HCT116 (cell line): ENCODE results near the gene CHRNB2. TPM values are rescaled to one million over a fixed set of nuclear protein-coding genes. Genes with fewer than 3 reads are reported as not detected.

ENCODE experiments used
- ATAC-seq: fragments of 200-7000 bp; cut with Tn5 transposase; 2 replicates; pipeline ENCODE4 v1.9.1; 2020; ENCODE audit warnings: mild to moderate bottlenecking, moderate library complexity
- BruUV-seq: library from RNA; stranded (reverse); fragments of 400-500 nt; replicated peaks from 2 replicates; lab custom pipeline; 2021; lab: Mats Ljungman, UMichigan
- CTCF ChIA-PET: fragments of 300-600 bp; sonication (Branson Sonifier 250); formaldehyde crosslinking; loops from one replicate; lab custom pipeline; 2021; ENCODE audit warnings: antibody characterized with exemption; lab: Charles Lee
- POLR2A ChIA-PET: fragments of 300-600, 350-600 bp; sonication (Branson Sonifier 250); formaldehyde crosslinking; loops from one replicate; lab custom pipeline; 2021; ENCODE audit warnings: antibody characterized with exemption; lab: Charles Lee
- RAD21 ChIA-PET, 2 experiments: fragments of 300-600 bp; sonication (Branson Sonifier 250); formaldehyde crosslinking; loops; one replicate each; lab custom pipeline; 2023; ENCODE audit warnings: low total read pairs in 2 of 2; ENCODE audit not compliant: uncharacterized antibody in 2 of 2, unreplicated experiment in 2 of 2, low non-redundant PET in 1 of 2; lab: Charles Lee
- DNase-seq: peaks from one replicate; pipeline ENCODE4 v3.0.0-alpha.2; 2010; ENCODE audit warnings: low read depth, low spot score
- H2AFZ ChIP-seq: fragments of 200-600 bp; shearing (Covaris generic), sonication (generic); 2 replicates; pipeline ENCODE4 v1.6.1; 2017; ENCODE audit warnings: low read depth, mixed run types, mixed read lengths, antibody characterized with exemption, low read length; ENCODE audit not compliant: poor library complexity, severe bottlenecking
- H3K27ac ChIP-seq: 2 replicates; pipeline ENCODE4 v1.5.1; 2012; ENCODE audit warnings: low read depth, low read length
- H3K27me3 ChIP-seq: fragments of 200-600 bp; sonication (generic); 2 replicates; pipeline ENCODE4 v1.6.1; 2016; ENCODE audit warnings: mixed run types, low read length, mixed read lengths; ENCODE audit not compliant: insufficient read depth
- H3K36me3 ChIP-seq, 2 experiments: fragments of 200-500 bp in 1 of 2; fragments of 200-600 bp in 1 of 2; sonication (Bioruptor generic) in 1 of 2; sonication (generic) in 1 of 2; 2 replicates each; pipeline versions ENCODE4 v1.5.1 to v1.6.1; 2014 to 2016; ENCODE audit warnings: low read length in 2 of 2, inconsistent platforms in 1 of 2, mixed read lengths in 1 of 2, mixed run types in 1 of 2; ENCODE audit not compliant: insufficient read depth in 2 of 2, control insufficient read depth in 1 of 2
- H3K4me1 ChIP-seq, 2 experiments: fragments of 200-600 bp in 1 of 2; sonication (generic) in 1 of 2; 2 replicates each; pipeline versions ENCODE4 v1.5.1 to v1.6.1; 2012 to 2017; ENCODE audit warnings: low read length in 2 of 2, inconsistent platforms in 1 of 2, mild to moderate bottlenecking in 1 of 2, mixed read lengths in 1 of 2, mixed run types in 1 of 2, moderate library complexity in 1 of 2; ENCODE audit not compliant: insufficient read depth in 2 of 2, control insufficient read depth in 1 of 2
- H3K4me2 ChIP-seq: fragments of 200-600 bp; sonication (generic); 2 replicates; pipeline ENCODE4 v1.6.1; 2017; ENCODE audit warnings: mixed run types, low read length, mixed read lengths
- H3K4me3 ChIP-seq, 2 experiments: fragments of 200-600 bp in 1 of 2; sonication (generic) in 1 of 2; replicated peaks in 1 of 2; 2 replicates each; pipeline ENCODE4 v1.5.1; 2011 to 2016; ENCODE audit warnings: low read length in 2 of 2, control low read depth in 1 of 2, low read depth in 1 of 2, mild to moderate bottlenecking in 1 of 2, mixed read lengths in 1 of 2, mixed run types in 1 of 2
- H3K79me2 ChIP-seq: fragments of 200-600 bp; sonication (generic); 2 replicates; pipeline ENCODE4 v1.6.1; 2017; ENCODE audit warnings: mild to moderate bottlenecking, mixed run types, low read length, moderate library complexity, mixed read lengths; ENCODE audit not compliant: insufficient read depth
- H3K9ac ChIP-seq: fragments of 200-600 bp; sonication (generic); 2 replicates; pipeline ENCODE4 v1.6.1; 2016; ENCODE audit warnings: low read length, mixed read lengths
- H3K9me2 ChIP-seq: fragments of 200-600 bp; sonication (generic), shearing (Covaris generic); 2 replicates; pipeline ENCODE4 v1.6.1; 2017; ENCODE audit warnings: mixed run types, mild to moderate bottlenecking, moderate library complexity; ENCODE audit not compliant: insufficient read depth
- H3K9me3 ChIP-seq, 2 experiments: fragments of 200-500 bp in 1 of 2; fragments of 200-600 bp in 1 of 2; sonication (Bioruptor generic) in 1 of 2; sonication (generic) in 1 of 2; 2 replicates each; pipeline ENCODE4 v1.6.1; 2014 to 2017; ENCODE audit warnings: low read length in 2 of 2, mixed read lengths in 2 of 2, inconsistent platforms in 1 of 2, low read depth in 1 of 2, mild to moderate bottlenecking in 1 of 2, mixed run types in 1 of 2, moderate library complexity in 1 of 2; ENCODE audit not compliant: control insufficient read depth in 1 of 2, insufficient read depth in 1 of 2
- H4K20me1 ChIP-seq: fragments of 200-600 bp; sonication (generic), shearing (Covaris generic); 2 replicates; pipeline ENCODE4 v1.6.1; 2017; ENCODE audit warnings: mixed run types, mild to moderate bottlenecking, moderate library complexity; ENCODE audit not compliant: insufficient read depth
- FOSL1 ChIP-seq: IDR thresholded peaks from 2 replicates; pipeline ENCODE4 v1.6.1; 2012; ENCODE audit warnings: low read depth
- POLR2A ChIP-seq: IDR thresholded peaks from 2 replicates; pipeline ENCODE4 v1.7.0; 2011; ENCODE audit warnings: borderline replicate concordance; ENCODE audit not compliant: insufficient read depth, insufficient read length; ENCODE audit errors: extremely low read depth
- RAD21 ChIP-seq: IDR thresholded peaks from 2 replicates; pipeline ENCODE4 v1.6.1; 2012; ENCODE audit warnings: low read depth, mild to moderate bottlenecking
- REST ChIP-seq: IDR thresholded peaks from 2 replicates; pipeline ENCODE4 v1.6.1; 2012; ENCODE audit warnings: low read depth
- ZFX ChIP-seq: fragments of 450-650 bp; IDR thresholded peaks from 2 replicates; pipeline ENCODE4 v1.6.1; 2017
- ZNF274 ChIP-seq: fragments of 200-500 bp; sonication (Bioruptor generic); IDR thresholded peaks from 2 replicates; pipeline ENCODE4 v1.6.1; 2014; ENCODE audit warnings: mild to moderate bottlenecking, low read depth, low read length, inconsistent platforms
- intact Hi-C: fragments of 100-400 bp; cut with micrococcal nuclease; formaldehyde crosslinking; loops from 2 replicates; pipeline ENCODE4 v1.10.0; 2022
- total RNA-seq: library from RNA; stranded (reverse); gene quantifications from one replicate; pipeline ENCODE4 v1.2.1, GENCODE V29; 2021; ENCODE audit not compliant: unreplicated experiment
- TF ChIP-seq, protein P1 (sequence below), 3 experiments: fragments of 200-600 bp in 1 of 3; sonication (generic) in 1 of 3; IDR thresholded peaks in 2 of 3; conservative IDR thresholded peaks in 1 of 3; 2 replicates each; pipeline ENCODE4 v1.5.1; 2012 to 2017; ENCODE audit warnings: low read depth in 2 of 3, low read length in 2 of 3, antibody characterized with exemption in 1 of 3, borderline replicate concordance in 1 of 3, control low read depth in 1 of 3, mild to moderate bottlenecking in 1 of 3, mixed read lengths in 1 of 3, mixed run types in 1 of 3, moderate library complexity in 1 of 3; ENCODE audit not compliant: insufficient read depth in 1 of 3
- TF ChIP-seq, protein P2 (sequence below): IDR thresholded peaks from 2 replicates; pipeline ENCODE4 v1.6.1; 2011; ENCODE audit warnings: mild to moderate bottlenecking, low read length, moderate library complexity; ENCODE audit not compliant: insufficient replicate concordance; ENCODE audit errors: extremely low read depth

The CHRNB2 gene
- total RNA-seq, 1 experiment from 2014 or later = not detected

DNA sequence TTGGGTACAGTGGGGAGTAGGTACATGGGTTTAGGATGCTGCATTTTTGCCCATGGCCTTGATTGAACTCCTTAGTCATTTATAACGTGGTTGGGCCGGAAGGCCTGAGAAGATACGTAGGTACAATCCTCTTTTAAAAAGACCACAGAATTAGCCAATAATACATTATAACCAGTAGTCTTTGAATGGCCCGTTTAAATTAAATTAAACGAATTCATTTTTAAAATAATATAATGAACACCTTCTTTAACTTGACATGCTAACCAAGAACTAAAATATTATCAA is 60.5 kb downstream of the CHRNB2 start:
- BruUV-seq = TSS peak; percentile 93
- TF ChIP-seq, protein P1, sequence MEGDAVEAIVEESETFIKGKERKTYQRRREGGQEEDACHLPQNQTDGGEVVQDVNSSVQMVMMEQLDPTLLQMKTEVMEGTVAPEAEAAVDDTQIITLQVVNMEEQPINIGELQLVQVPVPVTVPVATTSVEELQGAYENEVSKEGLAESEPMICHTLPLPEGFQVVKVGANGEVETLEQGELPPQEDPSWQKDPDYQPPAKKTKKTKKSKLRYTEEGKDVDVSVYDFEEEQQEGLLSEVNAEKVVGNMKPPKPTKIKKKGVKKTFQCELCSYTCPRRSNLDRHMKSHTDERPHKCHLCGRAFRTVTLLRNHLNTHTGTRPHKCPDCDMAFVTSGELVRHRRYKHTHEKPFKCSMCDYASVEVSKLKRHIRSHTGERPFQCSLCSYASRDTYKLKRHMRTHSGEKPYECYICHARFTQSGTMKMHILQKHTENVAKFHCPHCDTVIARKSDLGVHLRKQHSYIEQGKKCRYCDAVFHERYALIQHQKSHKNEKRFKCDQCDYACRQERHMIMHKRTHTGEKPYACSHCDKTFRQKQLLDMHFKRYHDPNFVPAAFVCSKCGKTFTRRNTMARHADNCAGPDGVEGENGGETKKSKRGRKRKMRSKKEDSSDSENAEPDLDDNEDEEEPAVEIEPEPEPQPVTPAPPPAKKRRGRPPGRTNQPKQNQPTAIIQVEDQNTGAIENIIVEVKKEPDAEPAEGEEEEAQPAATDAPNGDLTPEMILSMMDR (IDR thresholded peaks at IDR 0.05 in 2 of 3, conservative IDR thresholded peaks at IDR 0.05 in 1 of 3; ENCODE audit: borderline replicate concordance in 1 of 3, insufficient read depth in 1 of 3, low read depth in 2 of 3, low read length in 2 of 3) = no peak
- TF ChIP-seq ZFX (peak; percentile 9; the same call in 1 of the 2 replicates), REST (no peak), ZNF274 (no peak), FOSL1 (no peak), POLR2A (peak; percentile 62), RAD21 (no peak)
- TF ChIP-seq, protein P2, sequence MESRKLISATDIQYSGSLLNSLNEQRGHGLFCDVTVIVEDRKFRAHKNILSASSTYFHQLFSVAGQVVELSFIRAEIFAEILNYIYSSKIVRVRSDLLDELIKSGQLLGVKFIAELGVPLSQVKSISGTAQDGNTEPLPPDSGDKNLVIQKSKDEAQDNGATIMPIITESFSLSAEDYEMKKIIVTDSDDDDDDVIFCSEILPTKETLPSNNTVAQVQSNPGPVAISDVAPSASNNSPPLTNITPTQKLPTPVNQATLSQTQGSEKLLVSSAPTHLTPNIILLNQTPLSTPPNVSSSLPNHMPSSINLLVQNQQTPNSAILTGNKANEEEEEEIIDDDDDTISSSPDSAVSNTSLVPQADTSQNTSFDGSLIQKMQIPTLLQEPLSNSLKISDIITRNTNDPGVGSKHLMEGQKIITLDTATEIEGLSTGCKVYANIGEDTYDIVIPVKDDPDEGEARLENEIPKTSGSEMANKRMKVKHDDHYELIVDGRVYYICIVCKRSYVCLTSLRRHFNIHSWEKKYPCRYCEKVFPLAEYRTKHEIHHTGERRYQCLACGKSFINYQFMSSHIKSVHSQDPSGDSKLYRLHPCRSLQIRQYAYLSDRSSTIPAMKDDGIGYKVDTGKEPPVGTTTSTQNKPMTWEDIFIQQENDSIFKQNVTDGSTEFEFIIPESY = no peak
- H3K9ac ChIP-seq = peak overlapping the region; percentile 87
- H3K36me3 ChIP-seq = peaks cover 0 to 4% of the 10 kb centered on the region in 2 experiments; a peak in 1 of 4 replicates
- ChIA-PET CTCF (no interaction called here), POLR2A (interaction anchor here (0.6 kb wide), 1 partner anchor 98 kb away, joined by 3 read pairs; no protein-coding TSS in a partner anchor), RAD21 (no interaction called here)
- H3K9me2 ChIP-seq = no peaks in the 10 kb centered on the region
- peak overlapping the region; percentile 74 for H3K27ac ChIP-seq
- peak overlapping the region; percentile 86 for H3K4me2 ChIP-seq
- peaks cover 46% of the 10 kb centered on the region for H3K79me2 ChIP-seq
- no peaks in the 10 kb centered on the region for H3K9me3 ChIP-seq
- peak overlapping the region; percentile 85 for H2AFZ ChIP-seq
- H3K4me1 ChIP-seq = peaks cover 4 to 17% of the 10 kb centered on the region in 2 experiments; a peak in 3 of 4 replicates
- no peaks in the 10 kb centered on the region; the same call in 1 of the 2 replicates for H4K20me1 ChIP-seq
- peak overlapping the region; percentile 79 to 88 for H3K4me3 ChIP-seq
- DNase-seq (no peak), ATAC-seq (peak; percentile 44)
- no peaks in the 10 kb centered on the region for H3K27me3 ChIP-seq
- intact Hi-C loops = no loop called here
